Endometrial microvascular endothelial cells (primary cell): Measurements from ENCODE around the gene SORCS2. TPM values are rescaled to one million over a fixed set of nuclear protein-coding genes. Genes with fewer than 3 reads are reported as not detected.

Source experiments
- in situ Hi-C: cut with HindIII; loops from 2 replicates; pipeline ENCODE4 v1.10.0; 2017; ENCODE audit warnings: low sequenced_read_pairs, low pct_unique_long_range_greater_than_20kb; ENCODE audit errors: inconsistent ontology term
- total RNA-seq: library from RNA; depleted of rRNA; stranded (reverse); fragments of >200 nt; gene quantifications from one replicate; pipeline ENCODE4 v1.2.3, GENCODE V29; 2015; ENCODE audit errors: inconsistent ontology term

The SORCS2 gene
- total RNA-seq, 1 donor from 2014 or later = not detected

- in situ Hi-C loops = no loop called here
Measured at GRCh38 chr4:7781366-7781765, 589.0 kb downstream of the SORCS2 start.

GRCh38 chr4:7781993-7782392 is 589.7 kb downstream of the SORCS2 start:
- in situ Hi-C loops = no loop called here

DNA sequence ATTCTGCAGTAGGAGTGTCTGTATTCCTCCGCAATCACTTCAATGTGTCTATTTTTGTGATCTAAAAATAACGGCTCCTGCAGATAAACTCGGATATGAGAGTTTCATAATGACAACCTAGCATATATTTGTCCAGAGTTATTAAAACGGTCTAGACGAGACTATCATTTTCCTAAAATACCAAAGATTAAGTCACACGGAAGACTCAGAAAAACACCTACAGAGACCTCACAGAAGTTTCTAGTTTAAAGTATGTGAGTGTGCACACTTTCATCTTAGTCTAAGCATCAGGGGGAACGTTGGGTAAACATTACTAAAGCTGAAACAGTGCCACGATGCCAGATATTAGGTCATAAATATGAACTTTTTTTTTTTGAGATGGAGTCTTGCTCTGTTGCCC is 590.4 kb downstream of the SORCS2 start:
- in situ Hi-C loops = no loop called here

- in situ Hi-C loops = no loop called here
Measured at GRCh38 chr4:7783541-7783940, 591.2 kb downstream of the SORCS2 start.

DNA sequence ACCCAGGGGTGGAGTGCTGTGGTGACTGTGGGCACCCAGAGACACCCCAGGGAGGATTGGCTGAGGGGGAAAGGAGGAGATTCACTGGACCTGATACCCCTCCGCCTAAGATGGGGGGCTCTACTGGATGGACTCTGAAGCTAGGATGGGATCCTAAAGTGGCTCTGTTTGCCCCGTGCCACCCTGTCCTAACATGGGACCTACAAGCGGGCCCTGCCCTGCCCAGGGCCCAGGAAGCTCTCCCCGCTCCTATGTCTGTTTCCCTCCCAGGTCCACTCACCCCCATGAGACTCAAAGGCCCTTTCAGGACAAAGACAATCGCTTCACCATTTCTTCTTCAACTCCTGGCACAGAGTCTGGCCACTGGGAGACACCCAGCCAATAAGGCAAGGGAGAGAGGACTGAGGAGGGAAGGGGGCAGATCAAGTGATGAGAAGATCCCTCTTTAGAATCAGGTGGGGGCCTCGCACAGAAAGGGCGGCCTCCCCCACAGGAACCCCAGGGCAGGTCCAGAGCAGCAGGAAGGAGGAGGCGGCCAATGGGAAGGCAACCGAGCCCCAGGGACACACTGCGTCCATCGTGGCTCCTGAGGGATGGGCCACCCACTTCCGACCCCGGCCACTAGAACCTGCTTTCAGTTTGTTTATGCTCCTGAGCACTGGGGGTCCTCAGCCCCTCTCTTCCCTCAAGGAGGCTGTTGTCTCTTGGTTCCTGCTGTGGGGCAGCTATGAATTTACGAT is 592.0 kb downstream of the SORCS2 start:
- in situ Hi-C loops = no loop called here

GRCh38 chr4:7785017-7785416 is 592.7 kb downstream of the SORCS2 start:
- in situ Hi-C loops = no loop called here

- in situ Hi-C loops = no loop called here
Measured at GRCh38 chr4:7786040-7786439, 593.7 kb downstream of the SORCS2 start.

GRCh38 chr4:7786517-7786916 is 594.2 kb downstream of the SORCS2 start:
- in situ Hi-C loops = no loop called here

- in situ Hi-C loops = no loop called here
Measured at GRCh38 chr4:7787067-7787466, 594.7 kb downstream of the SORCS2 start.

- in situ Hi-C loops = no loop called here
Measured at GRCh38 chr4:7787681-7788141, 595.4 kb downstream of the SORCS2 start.

DNA sequence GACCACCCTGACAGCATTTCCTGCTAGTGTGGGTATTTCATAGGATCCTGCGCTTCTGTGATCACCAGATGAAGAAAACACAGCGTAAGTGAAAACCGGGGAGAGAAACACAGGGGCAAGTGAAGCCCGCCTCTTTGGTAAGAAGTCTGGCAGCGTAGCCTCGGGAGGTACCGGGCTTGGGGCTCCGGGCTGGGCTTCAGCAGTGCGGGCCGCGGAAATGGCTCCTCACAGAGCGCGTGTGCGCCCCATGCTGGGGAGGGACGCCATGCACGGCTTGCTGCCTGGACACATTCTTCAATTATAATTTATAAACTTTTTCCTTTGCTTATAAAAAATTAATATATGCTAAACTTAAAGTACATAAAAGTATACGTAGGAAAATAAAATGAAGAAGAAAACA is 595.9 kb downstream of the SORCS2 start:
- in situ Hi-C loops = no loop called here

DNA sequence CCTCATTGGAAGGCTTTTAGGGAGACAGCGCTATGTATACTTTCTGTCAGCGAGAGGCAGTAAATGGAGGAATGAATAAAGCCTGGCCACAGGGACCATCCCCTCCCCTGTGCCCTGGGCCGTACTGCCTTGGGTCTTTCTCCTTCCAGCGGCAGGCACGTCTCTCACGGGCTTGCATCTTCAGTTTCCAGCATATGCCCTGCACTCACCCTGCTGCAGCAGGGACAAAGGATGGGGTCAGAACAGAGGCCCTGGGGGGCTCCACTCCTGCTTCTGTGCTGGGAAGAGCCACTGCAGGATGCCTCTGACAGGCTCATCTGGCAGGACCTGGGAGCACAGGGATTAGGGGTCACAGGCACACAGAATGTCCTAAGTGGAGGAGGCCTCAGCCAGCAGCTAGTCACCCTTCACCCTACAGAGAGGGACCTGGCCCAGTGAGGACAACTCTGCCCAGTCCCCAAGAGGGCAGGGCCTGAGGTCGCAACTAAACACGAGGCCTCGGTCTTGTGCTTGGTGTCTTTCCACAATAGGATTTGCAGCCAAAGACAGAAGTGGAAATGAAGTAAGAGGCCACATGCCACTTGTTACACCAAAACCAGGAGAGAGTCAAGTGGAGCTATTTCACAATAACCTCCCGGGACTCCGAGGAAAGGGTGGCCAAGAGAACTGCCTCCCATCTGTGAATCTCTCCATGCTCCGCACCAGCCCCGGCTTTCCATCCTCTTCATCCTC is 596.5 kb downstream of the SORCS2 start:
- in situ Hi-C loops = no loop called here

DNA sequence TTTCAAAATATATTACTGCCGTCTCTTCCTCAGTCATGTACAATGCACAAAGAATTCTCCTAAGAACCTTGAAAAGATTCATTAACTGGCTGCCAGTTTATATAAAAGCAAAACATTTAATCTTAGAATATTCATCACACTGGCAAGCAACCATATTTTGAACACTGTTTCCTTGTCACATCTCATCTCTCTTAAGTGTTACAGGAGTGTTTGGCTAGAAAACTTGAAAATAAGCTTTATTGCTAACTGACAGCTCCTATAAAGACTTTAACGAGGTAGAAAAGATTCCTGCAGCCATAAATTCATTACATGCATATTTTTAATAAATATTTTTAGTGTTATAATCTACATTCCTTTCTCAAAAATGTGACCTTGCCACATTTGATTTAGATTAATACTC is 597.7 kb downstream of the SORCS2 start:
- in situ Hi-C loops = no loop called here

DNA sequence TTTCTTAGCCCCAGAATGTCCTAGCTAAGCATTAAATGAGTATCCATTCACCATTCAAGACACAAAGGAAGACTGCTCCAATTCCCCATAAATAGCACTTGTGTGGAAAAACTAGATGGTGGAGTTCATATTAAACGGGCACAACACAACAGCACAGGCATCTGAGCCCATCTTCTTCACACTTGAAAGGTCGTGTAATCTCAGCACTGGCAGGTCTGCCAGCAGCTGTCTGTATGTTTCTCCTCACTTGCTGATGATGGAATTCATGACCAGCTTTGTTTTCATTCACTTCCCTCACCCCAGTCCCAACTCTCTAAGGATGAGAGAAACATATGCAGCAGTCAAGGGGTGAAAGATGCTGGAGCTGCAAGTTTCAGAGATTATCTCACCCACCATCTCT is 598.7 kb downstream of the SORCS2 start:
- in situ Hi-C loops = no loop called here

Other genes with a start within 250 kb of the SORCS2 start
- 9.8 TPM for gene TADA2B, start 149.2 kb upstream of the SORCS2 start, total RNA-seq
- gene GRPEL1, start 124.5 kb upstream of the SORCS2 start, total RNA-seq = 34.6 TPM
- gene PSAPL1, start 242.4 kb downstream of the SORCS2 start, total RNA-seq = not detected